Measurements from ENCODE around the gene RAMP2.

DNA sequence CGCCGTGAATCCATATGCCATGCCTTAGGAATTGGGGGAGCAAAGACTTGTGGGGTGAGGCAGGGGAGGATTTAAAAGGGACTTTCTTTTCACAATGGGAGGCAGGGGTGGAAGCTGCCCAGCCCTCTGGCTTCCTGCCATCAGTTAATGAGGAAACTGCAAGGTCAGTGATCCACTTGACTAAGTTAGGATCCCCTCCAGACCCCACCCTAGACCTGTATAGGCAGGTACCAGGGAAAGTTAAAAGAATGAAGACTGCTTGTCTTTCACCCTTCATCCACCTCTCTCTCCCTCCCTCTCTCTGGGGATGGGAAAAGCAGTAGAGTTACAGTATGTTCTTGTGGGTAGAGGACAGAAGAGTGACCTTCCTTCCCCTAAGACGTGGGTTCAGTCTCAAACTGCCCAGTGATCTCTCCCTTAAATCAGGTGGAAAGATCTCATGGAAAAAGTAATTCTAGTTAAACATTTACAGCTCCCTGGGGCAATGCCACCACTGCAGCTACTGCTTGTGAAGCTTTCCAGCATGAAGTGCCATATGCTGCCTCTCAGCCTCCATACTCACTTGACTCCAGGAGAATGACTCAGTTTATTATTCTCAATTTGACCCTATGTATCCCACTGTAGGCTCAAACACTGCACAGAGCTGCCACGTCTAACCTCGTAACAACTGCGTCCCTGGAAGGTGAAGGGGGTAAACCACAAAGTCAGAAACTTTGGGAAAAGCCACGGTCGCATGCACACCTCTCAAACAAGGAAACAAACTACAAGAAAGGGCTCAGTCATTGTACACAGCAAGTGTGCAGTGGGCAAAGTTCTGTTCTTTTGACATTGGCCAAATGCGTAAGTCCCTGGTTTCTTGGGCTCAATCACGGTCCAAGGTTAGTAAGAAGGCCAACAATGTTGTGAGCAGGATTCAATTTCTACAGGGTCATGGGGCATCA lies 36.3 kb downstream of the RAMP2 start:
- TF ChIP-seq, protein P1, sequence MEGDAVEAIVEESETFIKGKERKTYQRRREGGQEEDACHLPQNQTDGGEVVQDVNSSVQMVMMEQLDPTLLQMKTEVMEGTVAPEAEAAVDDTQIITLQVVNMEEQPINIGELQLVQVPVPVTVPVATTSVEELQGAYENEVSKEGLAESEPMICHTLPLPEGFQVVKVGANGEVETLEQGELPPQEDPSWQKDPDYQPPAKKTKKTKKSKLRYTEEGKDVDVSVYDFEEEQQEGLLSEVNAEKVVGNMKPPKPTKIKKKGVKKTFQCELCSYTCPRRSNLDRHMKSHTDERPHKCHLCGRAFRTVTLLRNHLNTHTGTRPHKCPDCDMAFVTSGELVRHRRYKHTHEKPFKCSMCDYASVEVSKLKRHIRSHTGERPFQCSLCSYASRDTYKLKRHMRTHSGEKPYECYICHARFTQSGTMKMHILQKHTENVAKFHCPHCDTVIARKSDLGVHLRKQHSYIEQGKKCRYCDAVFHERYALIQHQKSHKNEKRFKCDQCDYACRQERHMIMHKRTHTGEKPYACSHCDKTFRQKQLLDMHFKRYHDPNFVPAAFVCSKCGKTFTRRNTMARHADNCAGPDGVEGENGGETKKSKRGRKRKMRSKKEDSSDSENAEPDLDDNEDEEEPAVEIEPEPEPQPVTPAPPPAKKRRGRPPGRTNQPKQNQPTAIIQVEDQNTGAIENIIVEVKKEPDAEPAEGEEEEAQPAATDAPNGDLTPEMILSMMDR (optimal IDR thresholded peaks at IDR 0.05 in 1 of 3, IDR thresholded peaks at IDR 0.05 in 1 of 3, conservative IDR thresholded peaks at IDR 0.05 in 1 of 3; ENCODE audit: extremely low read depth in 1 of 3, insufficient read depth in 2 of 3, low read length in 3 of 3) = no peak
- TF ChIP-seq EZH2 (IDR thresholded peaks at IDR 0.05; ENCODE audit: low read length) = no peak
